Endothelial cell of umbilical vein (primary cell): Measurements from ENCODE around the gene SKOR1. TPM values are rescaled to one million over a fixed set of nuclear protein-coding genes. Genes with fewer than 3 reads are reported as not detected.

Experiments used
- BruUV-seq: library from RNA; stranded (reverse); fragments of 400-500 nt; replicated peaks from 2 replicates; lab custom pipeline; 2021; lab: Mats Ljungman, UMichigan
- CTCF ChIA-PET: fragments of 300-600, 350-600 bp; sonication (Branson Sonifier 250); formaldehyde crosslinking; loops from one replicate; lab custom pipeline; 2021; ENCODE audit warnings: antibody characterized with exemption, inconsistent platforms; lab: Charles Lee
- POLR2A ChIA-PET: fragments of 300-600, 350-600 bp; sonication (Branson Sonifier 250); formaldehyde crosslinking; loops from one replicate; lab custom pipeline; 2021; ENCODE audit warnings: antibody characterized with exemption, inconsistent platforms; lab: Charles Lee
- DNase-seq: peaks from one replicate; pipeline ENCODE4 v3.0.0-alpha.2; 2011; ENCODE audit warnings: low read depth, low spot score
- FAIRE-seq: peaks from 2 replicates; lab custom pipeline; 2011; peaks lifted over from hg19 to GRCh38; lab: Jason Lieb, UNC
- H2AFZ ChIP-seq: 2 replicates; pipeline ENCODE4 v1.6.0; 2012; ENCODE audit warnings: low read depth, low read length, control low read depth, inconsistent platforms
- H3K27ac ChIP-seq: 2 replicates; pipeline ENCODE4 v1.5.1; 2011; ENCODE audit warnings: low read depth, mild to moderate bottlenecking, control low read depth, low read length, moderate library complexity; ENCODE audit not compliant: insufficient read depth
- H3K27me3 ChIP-seq, 2 experiments: 2 replicates each; pipeline versions ENCODE4 v1.6.0 to v1.6.1; 2011; ENCODE audit warnings: low read length in 2 of 2, mixed read lengths in 1 of 2; ENCODE audit not compliant: control insufficient read depth in 2 of 2, insufficient read depth in 2 of 2
- H3K36me3 ChIP-seq, 2 experiments: 2 replicates in 1 of 2; 3 replicates in 1 of 2; pipeline ENCODE4 v1.5.1; 2011; ENCODE audit warnings: low read length in 2 of 2, mild to moderate bottlenecking in 1 of 2, moderate library complexity in 1 of 2; ENCODE audit not compliant: control insufficient read depth in 2 of 2, insufficient read depth in 2 of 2; ENCODE audit errors: extremely low read depth in 1 of 2
- H3K4me1 ChIP-seq: 3 replicates; pipeline ENCODE4 v1.5.1; 2011; ENCODE audit warnings: mild to moderate bottlenecking, low read length; ENCODE audit not compliant: control insufficient read depth, insufficient read depth; ENCODE audit errors: extremely low read depth
- H3K4me2 ChIP-seq: 2 replicates; pipeline ENCODE4 v1.6.1; 2011; ENCODE audit warnings: low read length, control low read depth, mixed read lengths; ENCODE audit not compliant: insufficient read depth
- H3K4me3 ChIP-seq, 3 experiments: fragments of 200-600 bp in 1 of 3; sonication (generic), shearing (Covaris generic) in 1 of 3; replicated peaks in 1 of 3; 2 replicates each; pipeline ENCODE4 v1.5.1; 2011 to 2016; ENCODE audit warnings: control low read depth in 3 of 3, low read length in 3 of 3, mild to moderate bottlenecking in 2 of 3, inconsistent platforms in 1 of 3, low read depth in 1 of 3, moderate library complexity in 1 of 3; ENCODE audit not compliant: insufficient read depth in 1 of 3
- H3K79me2 ChIP-seq: 2 replicates; pipeline ENCODE4 v1.6.0; 2012; ENCODE audit warnings: low read length, inconsistent platforms; ENCODE audit not compliant: control insufficient read depth, insufficient read depth
- H3K9ac ChIP-seq: replicated peaks from 2 replicates; pipeline ENCODE3; 2011; ENCODE audit warnings: low read length, control low read depth; ENCODE audit not compliant: insufficient read depth; ENCODE audit errors: extremely low read depth
- H3K9me1 ChIP-seq: replicated peaks from 3 replicates; pipeline ENCODE4 v1.6.0; 2011; ENCODE audit warnings: mild to moderate bottlenecking, low read length; ENCODE audit not compliant: control insufficient read depth, insufficient read depth; ENCODE audit errors: extremely low read depth
- H3K9me3 ChIP-seq: replicated peaks from 2 replicates; pipeline ENCODE4 v1.5.1; 2012; ENCODE audit warnings: low read length, inconsistent platforms; ENCODE audit not compliant: control insufficient read depth, insufficient read depth
- H4K20me1 ChIP-seq: replicated peaks from 2 replicates; pipeline ENCODE3; 2011; ENCODE audit warnings: mild to moderate bottlenecking, low read length; ENCODE audit not compliant: control insufficient read depth, insufficient read depth; ENCODE audit errors: extremely low read depth
- CTCF ChIP-seq, 2 donors: IDR thresholded peaks; 1 replicate in 1 of 2; 2 replicates in 1 of 2; pipeline ENCODE4 v1.5.1; 2011; ENCODE audit warnings: low read length in 2 of 2, mild to moderate bottlenecking in 2 of 2, moderate library complexity in 2 of 2, control low read depth in 1 of 2, inconsistent platforms in 1 of 2, low read depth in 1 of 2; ENCODE audit not compliant: insufficient read depth in 1 of 2; ENCODE audit errors: extremely low read depth in 1 of 2
- EZH2 ChIP-seq: IDR thresholded peaks from 2 replicates; pipeline ENCODE4 v1.6.1; 2012; ENCODE audit warnings: borderline replicate concordance, low read depth, mild to moderate bottlenecking, moderate library complexity, low read length, inconsistent platforms; ENCODE audit not compliant: severe bottlenecking
- FOS ChIP-seq: IDR thresholded peaks from 2 replicates; pipeline ENCODE4 v1.6.1; 2011; ENCODE audit warnings: mild to moderate bottlenecking, low read length, moderate library complexity, borderline replicate concordance; ENCODE audit not compliant: insufficient read depth
- GATA2 ChIP-seq: IDR thresholded peaks from 2 replicates; pipeline ENCODE4 v1.7.0; 2011; ENCODE audit warnings: low read depth, mild to moderate bottlenecking, moderate library complexity, mixed read lengths, low read length; ENCODE audit not compliant: insufficient read length, insufficient read depth
- JUN ChIP-seq: IDR thresholded peaks from 2 replicates; pipeline ENCODE4 v1.6.1; 2011; ENCODE audit warnings: borderline replicate concordance, low read depth; ENCODE audit not compliant: insufficient read length, insufficient read depth
- MAX ChIP-seq: IDR thresholded peaks from 2 replicates; pipeline ENCODE4 v1.6.1; 2011; ENCODE audit not compliant: insufficient read depth, insufficient read length
- MYC ChIP-seq: IDR thresholded peaks from one replicate; pipeline ENCODE4 v1.6.1; 2011; ENCODE audit warnings: mild to moderate bottlenecking, low read depth, low read length
- POLR2A ChIP-seq: IDR thresholded peaks from 2 replicates; pipeline ENCODE4 v1.6.1; 2012; ENCODE audit warnings: low read depth, mild to moderate bottlenecking, control low read depth, low read length
- POLR2AphosphoS5 ChIP-seq: IDR thresholded peaks from 2 replicates; pipeline ENCODE4 v1.6.1; 2012; ENCODE audit warnings: low read depth, mild to moderate bottlenecking, control low read depth, low read length, moderate library complexity; ENCODE audit not compliant: insufficient read depth
- dilution Hi-C: fragments of 300-500 bp; cut with MboI; formaldehyde crosslinking; loops from one replicate; pipeline ENCODE4 v1.15.0; 2019; ENCODE audit warnings: low sequenced_read_pairs; ENCODE audit not compliant: extremely low pct_ligation_motif_present
- intact Hi-C: fragments of 100-400 bp; cut with micrococcal nuclease; formaldehyde crosslinking; loops from one replicate; pipeline ENCODE4 v1.10.0; 2022
- polyA plus RNA-seq, 4 experiments: library from polyadenylated mRNA; depleted of rRNA in 3 of 4; stranded (reverse) in 3 of 4; unstranded in 1 of 4; fragments of >200 nt; gene quantifications; 2 replicates each; pipeline versions ENCODE4 v1.2.1 to v1.2.3, GENCODE V29; 2011 to 2012; ENCODE audit warnings: missing spikeins in 1 of 4
- total RNA-seq: library from RNA; stranded (reverse); gene quantifications from 2 replicates; pipeline ENCODE4 v1.2.3, GENCODE V29; 2021

Gene SKOR1
- total and polyA plus RNA-seq, 2 donors (not counting 3 experiments of a cell fraction or from before 2014, with no cell fraction given), result 0.06 to 0.15 TPM

GRCh38 chr15:67829647-67830504, 4.6 kb downstream of the SKOR1 start:
- no TSS peak for BruUV-seq

DNA sequence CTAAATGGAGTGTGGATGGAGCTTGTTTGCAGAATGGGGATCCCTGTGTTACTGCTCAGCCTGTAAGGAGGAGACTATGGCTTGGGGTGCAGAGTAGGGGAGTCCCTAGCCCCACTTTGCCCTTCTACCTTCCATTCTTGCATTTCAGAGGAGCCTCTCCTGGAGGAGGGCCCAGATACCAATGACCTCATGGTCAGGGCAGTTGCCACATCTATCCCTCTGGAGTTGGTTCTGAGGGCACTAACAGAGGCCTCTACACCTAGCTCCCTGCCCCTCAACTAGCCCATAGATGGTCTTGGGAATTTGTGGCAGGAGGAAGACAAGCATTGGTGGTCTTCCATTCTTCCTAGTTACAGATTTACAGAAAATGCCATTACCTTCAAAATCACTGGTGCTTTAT, 6.1 kb downstream of the SKOR1 start:
- no TSS peak for BruUV-seq
- no peak for TF ChIP-seq EZH2
- no peak for TF ChIP-seq MYC
- no peak for TF ChIP-seq MAX
- no peak for TF ChIP-seq POLR2A
- TF ChIP-seq GATA2, result no peak
- TF ChIP-seq POLR2AphosphoS5, result no peak
- no peak for TF ChIP-seq JUN
- TF ChIP-seq FOS, result no peak
- no peak for TF ChIP-seq CTCF (IDR thresholded peaks at IDR 0.05; ENCODE audit: extremely low read depth in 1 of 2, insufficient read depth in 1 of 2, low read depth in 1 of 2, low read length in 2 of 2)
- Histone ChIP-seq H3K4me1 (peaks cover 32% of the 10 kb centered on the region), H3K4me3 (no peak overlapping the region), H3K9me3 (no peaks in the 10 kb centered on the region), H3K4me2 (no peak overlapping the region), H3K9ac (no peak overlapping the region), H2AFZ (no peak overlapping the region), H3K27me3 (peaks cover 80 to 97% of the 10 kb centered on the region in 2 experiments), H3K79me2 (no peaks in the 10 kb centered on the region), H4K20me1 (no peaks in the 10 kb centered on the region), H3K9me1 (no peaks in the 10 kb centered on the region), H3K27ac (no peak overlapping the region), H3K36me3 (no peaks in the 10 kb centered on the region)
- intact Hi-C loops (loop anchor here (5.0 kb wide), 1 partner anchor 509 kb away; no protein-coding TSS in a partner anchor), dilution Hi-C loops (no loop called here)
- no peak for FAIRE-seq
- ChIA-PET POLR2A (no interaction called here), CTCF (interaction anchor here (1.0 to 3.1 kb wide), 5 partner anchors 9 to 885 kb away, joined by 3 to 36 read pairs (median 12); no protein-coding TSS in a partner anchor)
- DNase-seq, result no peak

More at GRCh38 chr15:67829647-67830504, 4.6 kb downstream of the SKOR1 start:
- Histone ChIP-seq H3K79me2 (no peaks in the 10 kb centered on the region), H3K4me2 (no peak overlapping the region), H3K27me3 (peaks cover 82 to 96% of the 10 kb centered on the region in 2 experiments), H3K9me3 (no peaks in the 10 kb centered on the region), H3K4me1 (peaks cover 24% of the 10 kb centered on the region), H3K9ac (no peak overlapping the region), H2AFZ (no peak overlapping the region), H3K27ac (no peak overlapping the region), H4K20me1 (no peaks in the 10 kb centered on the region), H3K4me3 (no peak overlapping the region), H3K36me3 (no peaks in the 10 kb centered on the region), H3K9me1 (no peaks in the 10 kb centered on the region)
- intact Hi-C loops, result loop anchor here (5.0 kb wide), 1 partner anchor 508 kb away; no protein-coding TSS in a partner anchor
- ChIA-PET POLR2A (no interaction called here), CTCF (interaction anchor here (0.6 kb wide), 1 partner anchor 10 kb away, joined by 3 read pairs; no protein-coding TSS in a partner anchor)
- DNase-seq (no peak), FAIRE-seq (no peak)
- TF ChIP-seq EZH2 (peak; percentile 34), JUN (no peak), POLR2A (no peak)
- dilution Hi-C loops, result no loop called here
